H9 (cell line): Measurements from ENCODE around the gene USP46. TPM values are rescaled to one million over a fixed set of nuclear protein-coding genes. Genes with fewer than 3 reads are reported as not detected.
A peak's percentile ranks its signal among the peaks of the same experiment; 100 is the strongest.

Source experiments
- DNase-seq: peaks from one replicate; pipeline ENCODE4 v3.0.0-alpha.2; 2017
- H2AFZ ChIP-seq: one replicate; pipeline ENCODE4 v1.6.1; 2013; ENCODE audit warnings: mild to moderate bottlenecking, low read length, control low read depth, moderate library complexity
- H2AK5ac ChIP-seq: 2 replicates; pipeline ENCODE4 v1.6.1; 2013; ENCODE audit warnings: low read length, control low read depth, mixed read lengths; ENCODE audit not compliant: insufficient read length
- H2BK120ac ChIP-seq: one replicate; pipeline ENCODE4 v1.6.1; 2013; ENCODE audit warnings: low read depth, mild to moderate bottlenecking, low read length, control low read depth, inconsistent platforms; ENCODE audit not compliant: poor library complexity, severe bottlenecking
- H2BK12ac ChIP-seq: 2 replicates; pipeline ENCODE4 v1.6.1; 2013; ENCODE audit warnings: low read length, control low read depth, mixed read lengths, low read depth; ENCODE audit not compliant: insufficient read length
- H2BK15ac ChIP-seq: 2 replicates; pipeline ENCODE4 v1.6.1; 2013; ENCODE audit warnings: low read depth, low read length, control low read depth
- H2BK20ac ChIP-seq: one replicate; pipeline ENCODE4 v1.6.1; 2013; ENCODE audit warnings: low read depth, mild to moderate bottlenecking, low read length, control low read depth, inconsistent platforms; ENCODE audit not compliant: poor library complexity, severe bottlenecking
- H2BK5ac ChIP-seq: 2 replicates; pipeline ENCODE4 v1.6.1; 2013; ENCODE audit warnings: low read length, control low read depth, mixed read lengths; ENCODE audit not compliant: insufficient read length
- H3K14ac ChIP-seq: 2 replicates; pipeline ENCODE4 v1.6.1; 2013; ENCODE audit warnings: low read length, control low read depth; ENCODE audit not compliant: insufficient read depth
- H3K18ac ChIP-seq: 2 replicates; pipeline ENCODE4 v1.6.1; 2013; ENCODE audit warnings: low read depth, mild to moderate bottlenecking, mixed read lengths, low read length, control low read depth; ENCODE audit not compliant: insufficient read length
- H3K23ac ChIP-seq: 2 replicates; pipeline ENCODE4 v1.6.1; 2013; ENCODE audit warnings: low read length, control low read depth, mixed read lengths, low read depth; ENCODE audit not compliant: insufficient read length
- H3K23me2 ChIP-seq: 2 replicates; pipeline ENCODE4 v1.6.1; 2013; ENCODE audit warnings: low read depth, mild to moderate bottlenecking, mixed read lengths, low read length, control low read depth; ENCODE audit not compliant: insufficient read length, poor library complexity, severe bottlenecking
- H3K27ac ChIP-seq: 2 replicates; pipeline ENCODE4 v1.5.1; 2013; ENCODE audit warnings: low read length, control low read depth, mixed read lengths, low read depth; ENCODE audit not compliant: insufficient read length
- H3K27me3 ChIP-seq: 2 replicates; pipeline ENCODE4 v1.6.1; 2013; ENCODE audit warnings: low read length, control low read depth, inconsistent platforms; ENCODE audit not compliant: insufficient read depth
- H3K4ac ChIP-seq: 2 replicates; pipeline ENCODE4 v1.6.1; 2013; ENCODE audit warnings: low read depth, mild to moderate bottlenecking, control low read depth, inconsistent platforms, low read length, moderate library complexity
- H3K4me1 ChIP-seq: 2 replicates; pipeline ENCODE4 v1.6.1; 2013; ENCODE audit warnings: low read length, control low read depth, inconsistent platforms; ENCODE audit not compliant: insufficient read depth
- H3K4me2 ChIP-seq: 2 replicates; pipeline ENCODE4 v1.6.1; 2013; ENCODE audit warnings: low read length, control low read depth, mixed read lengths; ENCODE audit not compliant: insufficient read length, insufficient read depth
- H3K56ac ChIP-seq: 2 replicates; pipeline ENCODE4 v1.6.1; 2013; ENCODE audit warnings: low read depth, mild to moderate bottlenecking, mixed read lengths, low read length, control low read depth; ENCODE audit not compliant: insufficient read length
- H3K79me1 ChIP-seq: 2 replicates; pipeline ENCODE4 v1.6.1; 2013; ENCODE audit warnings: low read depth, mild to moderate bottlenecking, moderate library complexity, low read length, control low read depth, inconsistent platforms; ENCODE audit not compliant: insufficient read depth, poor library complexity, severe bottlenecking
- H3K79me2 ChIP-seq: 2 replicates; pipeline ENCODE4 v1.6.1; 2013; ENCODE audit warnings: low read length, control low read depth, inconsistent platforms; ENCODE audit not compliant: insufficient read depth
- H3K9ac ChIP-seq: 2 replicates; pipeline ENCODE4 v1.6.1; 2013; ENCODE audit warnings: low read length, control low read depth, mixed read lengths; ENCODE audit not compliant: insufficient read length; ENCODE audit errors: extremely low read depth
- H3K9me3 ChIP-seq: one replicate; pipeline ENCODE4 v1.6.1; 2013; ENCODE audit warnings: low read depth, low read length, inconsistent platforms; ENCODE audit not compliant: control insufficient read depth
- H3T11ph ChIP-seq: one replicate; pipeline ENCODE4 v1.6.1; 2013; ENCODE audit warnings: mild to moderate bottlenecking, low read length, control low read depth, inconsistent platforms
- H4K20me1 ChIP-seq: one replicate; pipeline ENCODE4 v1.6.1; 2013; ENCODE audit not compliant: control insufficient read depth, insufficient read length, insufficient read depth
- H4K5ac ChIP-seq: 2 replicates; pipeline ENCODE4 v1.6.1; 2013; ENCODE audit warnings: low read depth, mild to moderate bottlenecking, mixed read lengths, low read length, control low read depth; ENCODE audit not compliant: insufficient read length
- H4K8ac ChIP-seq: replicated peaks from 2 replicates; pipeline ENCODE4 v1.6.1; 2013; ENCODE audit warnings: low read length, control low read depth, mixed read lengths, low read depth; ENCODE audit not compliant: insufficient read length
- H4K91ac ChIP-seq: 2 replicates; pipeline ENCODE4 v1.6.1; 2013; ENCODE audit warnings: low read depth, mild to moderate bottlenecking, moderate library complexity, mixed read lengths, low read length, control low read depth; ENCODE audit not compliant: insufficient read length
- H3K27ac Mint-ChIP-seq, 3 experiments: 2 replicates in 2 of 3; 3 replicates in 1 of 3; pipeline ENCODE4 v1.8.0; 2020 to 2021; ENCODE audit warnings: mixed read lengths in 3 of 3, mild to moderate bottlenecking in 1 of 3, moderate library complexity in 1 of 3
- H3K27me3 Mint-ChIP-seq: 2 replicates; pipeline ENCODE4 v1.8.0; 2021; ENCODE audit warnings: low read depth, mild to moderate bottlenecking, moderate library complexity, mixed read lengths
- H3K36me3 Mint-ChIP-seq, 3 experiments: 2 replicates in 2 of 3; 3 replicates in 1 of 3; pipeline ENCODE4 v1.8.0; 2020 to 2021; ENCODE audit warnings: low read depth in 3 of 3, mixed read lengths in 3 of 3; ENCODE audit not compliant: insufficient read depth in 1 of 3
- H3K4me1 Mint-ChIP-seq, 2 experiments: 2 replicates each; pipeline ENCODE4 v1.8.0; 2020; ENCODE audit warnings: mixed read lengths in 2 of 2
- H3K4me3 Mint-ChIP-seq, 2 experiments: 2 replicates in 1 of 2; 3 replicates in 1 of 2; pipeline ENCODE4 v1.8.0; 2020 to 2021; ENCODE audit warnings: mild to moderate bottlenecking in 2 of 2, mixed read lengths in 2 of 2, moderate library complexity in 1 of 2
- H3K9me3 Mint-ChIP-seq, 2 experiments: 2 replicates in 1 of 2; 3 replicates in 1 of 2; pipeline ENCODE4 v1.8.0; 2020; ENCODE audit warnings: mild to moderate bottlenecking in 2 of 2, mixed read lengths in 2 of 2, moderate library complexity in 1 of 2
- WGBS: extraction: QIAGEN DNeasy Blood & Tissue Kit; methylation state at CpG from one replicate; pipeline ENCODE4 v1.1.7; 2013; ENCODE audit warnings: missing lambda C conversion rate, low lambda C conversion rate, mixed read lengths; ENCODE audit not compliant: insufficient read length; ENCODE audit errors: extremely low coverage; 5-methylcytosine and 5-hydroxymethylcytosine counted together
- total RNA-seq: library from RNA; stranded (reverse); gene quantifications from 2 replicates; pipeline ENCODE4 v1.2.1, GENCODE V29; 2021
- TF ChIP-seq, protein P1 (sequence below): fragments of 200-600 bp; sonication (generic); conservative IDR thresholded peaks from 3 replicates; pipeline ENCODE4 v1.8.0; 2021; ENCODE audit warnings: antibody characterized with exemption, mild to moderate bottlenecking

The USP46 gene
- total RNA-seq, 1 experiment from 2014 or later: 59.8 TPM

- H3K9me3 ChIP-seq: no peaks in the 10 kb centered on the region
- H4K20me1 ChIP-seq: no peaks in the 10 kb centered on the region
- no peak for DNase-seq
- H3K56ac ChIP-seq: no peak overlapping the region
- Mint-ChIP-seq H3K4me1 (peaks cover 9 to 15% of the 10 kb centered on the region in 2 experiments), H3K27ac (peak overlapping the region in 1 of 3 experiments; percentile 82; a peak in 1 of 7 replicates), H3K36me3 (no peaks in the 10 kb centered on the region; a peak in 1 of 7 replicates), H3K4me3 (no peak overlapping the region), H3K9me3 (no peaks in the 10 kb centered on the region; a peak in 1 of 5 replicates), H3K27me3 (no peaks in the 10 kb centered on the region)
- no peak overlapping the region for H3K14ac ChIP-seq
- no peaks in the 10 kb centered on the region; the same call in 1 of the 2 replicates for H3K4me1 ChIP-seq
- no peak overlapping the region for H2BK20ac ChIP-seq
- no peaks in the 10 kb centered on the region for H3K79me2 ChIP-seq
- no peaks in the 10 kb centered on the region for H3K27me3 ChIP-seq
- H4K91ac ChIP-seq: no peak overlapping the region
- no peak overlapping the region for H3K27ac ChIP-seq
- H3K18ac ChIP-seq: no peak overlapping the region
- no peak overlapping the region for H3K4ac ChIP-seq
- no CpG with 5 or more reads among the region's 1 CpG for WGBS
- H3T11ph ChIP-seq: no peak overlapping the region
- no peak overlapping the region for H4K5ac ChIP-seq
- TF ChIP-seq, protein P1, sequence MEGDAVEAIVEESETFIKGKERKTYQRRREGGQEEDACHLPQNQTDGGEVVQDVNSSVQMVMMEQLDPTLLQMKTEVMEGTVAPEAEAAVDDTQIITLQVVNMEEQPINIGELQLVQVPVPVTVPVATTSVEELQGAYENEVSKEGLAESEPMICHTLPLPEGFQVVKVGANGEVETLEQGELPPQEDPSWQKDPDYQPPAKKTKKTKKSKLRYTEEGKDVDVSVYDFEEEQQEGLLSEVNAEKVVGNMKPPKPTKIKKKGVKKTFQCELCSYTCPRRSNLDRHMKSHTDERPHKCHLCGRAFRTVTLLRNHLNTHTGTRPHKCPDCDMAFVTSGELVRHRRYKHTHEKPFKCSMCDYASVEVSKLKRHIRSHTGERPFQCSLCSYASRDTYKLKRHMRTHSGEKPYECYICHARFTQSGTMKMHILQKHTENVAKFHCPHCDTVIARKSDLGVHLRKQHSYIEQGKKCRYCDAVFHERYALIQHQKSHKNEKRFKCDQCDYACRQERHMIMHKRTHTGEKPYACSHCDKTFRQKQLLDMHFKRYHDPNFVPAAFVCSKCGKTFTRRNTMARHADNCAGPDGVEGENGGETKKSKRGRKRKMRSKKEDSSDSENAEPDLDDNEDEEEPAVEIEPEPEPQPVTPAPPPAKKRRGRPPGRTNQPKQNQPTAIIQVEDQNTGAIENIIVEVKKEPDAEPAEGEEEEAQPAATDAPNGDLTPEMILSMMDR: no peak
- no peaks in the 10 kb centered on the region for H3K23me2 ChIP-seq
- H2BK15ac ChIP-seq: no peak overlapping the region
- no peak overlapping the region for H3K4me2 ChIP-seq
- no peak overlapping the region for H2AK5ac ChIP-seq
- no peak overlapping the region for H2BK120ac ChIP-seq
- H3K23ac ChIP-seq: no peak overlapping the region
- H2BK5ac ChIP-seq: no peak overlapping the region
- no peak overlapping the region for H2AFZ ChIP-seq
- H4K8ac ChIP-seq: no peak overlapping the region
- no peaks in the 10 kb centered on the region for H3K79me1 ChIP-seq
- H2BK12ac ChIP-seq: no peak overlapping the region
- H3K9ac ChIP-seq: no peak overlapping the region
Measured at GRCh38 chr4:52684896-52685295, 25.8 kb upstream of the USP46 start.
